ENCODE data around the gene MSX2. TPM values are rescaled to one million over a fixed set of nuclear protein-coding genes. Genes with fewer than 3 reads are reported as not detected.

Gene MSX2
- polyA plus RNA-seq, 1 of the 3 experiments (the other 2 are of a cell fraction): 5.8 TPM

GRCh38 chr5:174755106-174755505, 30.7 kb downstream of the MSX2 start (continued):
- TF ChIP-seq FOXM1 (IDR thresholded peaks at IDR 0.05; ENCODE audit: low read depth): no peak

- WGBS (ENCODE audit: low lambda C conversion rate): 47% methylated on average over 3 of the region's 3 CpGs
- H3K4me3 ChIP-seq (ENCODE audit: low read depth in 2 of 2, low read length in 1 of 2): no peak overlapping the region
- TF ChIP-seq, protein P1, sequence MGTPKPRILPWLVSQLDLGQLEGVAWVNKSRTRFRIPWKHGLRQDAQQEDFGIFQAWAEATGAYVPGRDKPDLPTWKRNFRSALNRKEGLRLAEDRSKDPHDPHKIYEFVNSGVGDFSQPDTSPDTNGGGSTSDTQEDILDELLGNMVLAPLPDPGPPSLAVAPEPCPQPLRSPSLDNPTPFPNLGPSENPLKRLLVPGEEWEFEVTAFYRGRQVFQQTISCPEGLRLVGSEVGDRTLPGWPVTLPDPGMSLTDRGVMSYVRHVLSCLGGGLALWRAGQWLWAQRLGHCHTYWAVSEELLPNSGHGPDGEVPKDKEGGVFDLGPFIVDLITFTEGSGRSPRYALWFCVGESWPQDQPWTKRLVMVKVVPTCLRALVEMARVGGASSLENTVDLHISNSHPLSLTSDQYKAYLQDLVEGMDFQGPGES (IDR thresholded peaks at IDR 0.05; ENCODE audit: low read depth, low read length): no peak
- TF ChIP-seq MEF2A (IDR thresholded peaks at IDR 0.05; ENCODE audit: borderline replicate concordance, low read depth) (no peak), RXRA (IDR thresholded peaks at IDR 0.05; ENCODE audit: borderline replicate concordance, low read depth) (no peak), EP300 (IDR thresholded peaks at IDR 0.05; ENCODE audit: borderline replicate concordance in 1 of 2, low read depth in 1 of 2, low read length in 1 of 2) (no peak), GATA2 (CRISPR knock-in tag; IDR thresholded peaks at IDR 0.05) (no peak), CHD2 (IDR thresholded peaks at IDR 0.05; ENCODE audit: low read length, partially characterized antibody) (no peak), POLR2AphosphoS5 (IDR thresholded peaks at IDR 0.05; ENCODE audit: low read depth, low read length) (no peak), RFX5 (IDR thresholded peaks at IDR 0.05; ENCODE audit: low read length) (no peak), GABPA (IDR thresholded peaks at IDR 0.05; ENCODE audit: low read depth) (no peak), TCF12 (IDR thresholded peaks at IDR 0.05) (no peak), MXI1 (IDR thresholded peaks at IDR 0.05; ENCODE audit: low read depth, low read length) (no peak)
- TF ChIP-seq, protein P2, sequence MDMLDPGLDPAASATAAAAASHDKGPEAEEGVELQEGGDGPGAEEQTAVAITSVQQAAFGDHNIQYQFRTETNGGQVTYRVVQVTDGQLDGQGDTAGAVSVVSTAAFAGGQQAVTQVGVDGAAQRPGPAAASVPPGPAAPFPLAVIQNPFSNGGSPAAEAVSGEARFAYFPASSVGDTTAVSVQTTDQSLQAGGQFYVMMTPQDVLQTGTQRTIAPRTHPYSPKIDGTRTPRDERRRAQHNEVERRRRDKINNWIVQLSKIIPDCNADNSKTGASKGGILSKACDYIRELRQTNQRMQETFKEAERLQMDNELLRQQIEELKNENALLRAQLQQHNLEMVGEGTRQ (IDR thresholded peaks at IDR 0.05; ENCODE audit: borderline replicate concordance, low read depth, low read length): no peak
- TF ChIP-seq, protein P3, sequence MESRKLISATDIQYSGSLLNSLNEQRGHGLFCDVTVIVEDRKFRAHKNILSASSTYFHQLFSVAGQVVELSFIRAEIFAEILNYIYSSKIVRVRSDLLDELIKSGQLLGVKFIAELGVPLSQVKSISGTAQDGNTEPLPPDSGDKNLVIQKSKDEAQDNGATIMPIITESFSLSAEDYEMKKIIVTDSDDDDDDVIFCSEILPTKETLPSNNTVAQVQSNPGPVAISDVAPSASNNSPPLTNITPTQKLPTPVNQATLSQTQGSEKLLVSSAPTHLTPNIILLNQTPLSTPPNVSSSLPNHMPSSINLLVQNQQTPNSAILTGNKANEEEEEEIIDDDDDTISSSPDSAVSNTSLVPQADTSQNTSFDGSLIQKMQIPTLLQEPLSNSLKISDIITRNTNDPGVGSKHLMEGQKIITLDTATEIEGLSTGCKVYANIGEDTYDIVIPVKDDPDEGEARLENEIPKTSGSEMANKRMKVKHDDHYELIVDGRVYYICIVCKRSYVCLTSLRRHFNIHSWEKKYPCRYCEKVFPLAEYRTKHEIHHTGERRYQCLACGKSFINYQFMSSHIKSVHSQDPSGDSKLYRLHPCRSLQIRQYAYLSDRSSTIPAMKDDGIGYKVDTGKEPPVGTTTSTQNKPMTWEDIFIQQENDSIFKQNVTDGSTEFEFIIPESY (IDR thresholded peaks at IDR 0.05; ENCODE audit: borderline replicate concordance, low read depth): no peak
- H3K27ac ChIP-seq (ENCODE audit: low read depth in 2 of 2, low read length in 1 of 2): no peak overlapping the region
- no peak overlapping the region for H3K4me2 ChIP-seq
- POLR2A ChIA-PET: interaction anchor here (0.6 kb wide), 1 partner anchor 12 kb away, joined by 3 read pairs; no protein-coding TSS in a partner anchor
- H2AFZ ChIP-seq (ENCODE audit: low read depth): no peak overlapping the region
- CTCF ChIA-PET: interaction anchor here (0.7 to 1.5 kb wide), 3 partner anchors 12 to 432 kb away, joined by 3 to 4 read pairs (median 4); no protein-coding TSS in a partner anchor
- no peaks in the 10 kb centered on the region for H3F3A ChIP-seq (replicated peaks; ENCODE audit: insufficient read depth)
- no peaks in the 10 kb centered on the region for H3K4me1 ChIP-seq (ENCODE audit: control insufficient read depth in 1 of 2, insufficient read depth in 2 of 2, low read depth in 1 of 2, low read length in 1 of 2)
- no peaks in the 10 kb centered on the region for H3K9me3 ChIP-seq
- H4K20me1 ChIP-seq (ENCODE audit: insufficient read depth): no peaks in the 10 kb centered on the region
- H3K27me3 ChIP-seq (ENCODE audit: insufficient read depth): no peaks in the 10 kb centered on the region
- no peaks in the 10 kb centered on the region for H3K36me3 ChIP-seq (replicated peaks in 1 of 2; ENCODE audit: control insufficient read depth in 1 of 2, insufficient read depth in 2 of 2, low read length in 1 of 2)
- no peak overlapping the region for H3K9ac ChIP-seq
- H3K79me2 ChIP-seq (ENCODE audit: insufficient read depth): no peaks in the 10 kb centered on the region
- no peaks in the 10 kb centered on the region for H3K9me2 ChIP-seq
- DNase-seq: no peak
Measured at GRCh38 chr5:174759091-174759490, 34.7 kb downstream of the MSX2 start.

Data from SK-N-SH (cell line).